Astrocyte of the spinal cord (primary cell): ENCODE results near the gene SIL1.
"Not testable (repeated sequence)": the region's sequence is repeated elsewhere in the genome, so short reads cannot be mapped to it uniquely, and the experiment has no call there.

Experiments used
- DNase-seq: peaks from one replicate; pipeline ENCODE4 v3.0.0; 2011; ENCODE audit warnings: low read depth, low spot score
- H3K4me3 ChIP-seq: 2 replicates; pipeline ENCODE4 v1.5.1; 2011; ENCODE audit warnings: low read depth, mild to moderate bottlenecking, low read length, moderate library complexity
- CTCF ChIP-seq: IDR thresholded peaks from 2 replicates; pipeline ENCODE4 v1.5.1; 2012; ENCODE audit warnings: low read depth, mild to moderate bottlenecking, low read length, inconsistent platforms
- in situ Hi-C: cut with HindIII; loops from 2 replicates; pipeline ENCODE4 v1.10.0; 2017; ENCODE audit warnings: low sequenced_read_pairs

The SIL1 gene

GRCh38 chr5:139040081-139040480, 158.1 kb downstream of the SIL1 start:
- TF ChIP-seq CTCF = no peak
- in situ Hi-C loops = no loop called here

DNA sequence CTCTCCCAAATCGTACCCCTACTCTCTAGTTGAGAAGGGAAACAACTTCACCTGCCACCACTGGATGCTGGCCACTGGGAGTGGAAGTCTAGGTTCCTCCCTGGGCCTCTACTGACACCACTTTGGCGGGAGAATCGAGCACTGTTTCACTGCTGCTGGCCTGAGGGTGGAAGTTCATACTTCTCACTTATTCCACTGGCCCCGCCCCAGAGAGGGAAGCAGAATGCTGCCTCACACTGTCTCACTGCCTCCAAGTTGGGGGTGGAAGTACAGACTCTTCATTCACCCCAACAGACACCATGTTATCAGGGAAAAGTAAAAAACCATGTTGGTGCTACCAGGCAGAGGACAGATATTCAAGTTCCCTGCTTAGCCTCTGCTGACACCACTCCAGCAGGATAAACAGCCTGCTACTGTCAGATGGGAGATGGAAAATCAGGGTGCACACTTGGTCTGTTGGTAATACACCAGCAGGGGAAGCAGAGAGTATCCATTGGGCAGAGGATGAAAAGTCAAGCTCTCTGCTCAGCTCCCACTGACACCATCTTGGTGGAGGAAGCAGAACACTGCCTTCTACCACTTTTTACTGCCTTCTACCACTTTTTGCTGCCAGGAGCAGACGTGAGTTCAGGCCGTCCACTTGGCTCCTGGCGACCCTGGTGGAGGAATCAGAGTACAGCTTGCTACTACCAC, 159.4 kb downstream of the SIL1 start:
- no peak for DNase-seq
- peak; percentile 10 for TF ChIP-seq CTCF
- in situ Hi-C loops = no loop called here
- H3K4me3 ChIP-seq = no peak overlapping the region

More at GRCh38 chr5:139040081-139040480, 158.1 kb downstream of the SIL1 start:
- no peak for DNase-seq
- H3K4me3 ChIP-seq = no peak overlapping the region

DNA sequence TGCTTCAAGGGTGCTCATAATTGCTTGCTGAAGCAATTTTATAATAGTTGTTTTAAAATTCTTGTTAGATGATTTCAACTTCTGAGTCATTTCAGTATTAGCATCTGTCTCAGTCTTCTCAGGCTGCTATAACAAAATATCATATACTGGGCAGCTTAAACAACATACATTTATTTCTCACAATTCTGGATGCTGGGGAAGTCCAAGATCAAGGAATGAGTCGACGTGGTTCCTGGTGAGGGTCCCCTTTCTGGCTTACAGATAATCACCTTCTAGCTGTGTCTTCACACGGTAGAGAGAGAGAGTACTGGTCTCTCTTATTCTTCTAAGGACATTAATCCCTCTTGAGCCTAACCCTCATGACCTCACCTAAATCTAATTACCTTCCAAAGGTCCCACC, 160.4 kb downstream of the SIL1 start:
- DNase-seq = no peak
- H3K4me3 ChIP-seq = no peak overlapping the region
- no peak for TF ChIP-seq CTCF
- in situ Hi-C loops = no loop called here

GRCh38 chr5:139036332-139036731, 161.8 kb downstream of the SIL1 start:
- H3K4me3 ChIP-seq, in situ Hi-C loops, DNase-seq: not testable (repeated sequence)

GRCh38 chr5:139027150-139027549, 171.0 kb downstream of the SIL1 start:
- no peak for DNase-seq
- H3K4me3 ChIP-seq = no peak overlapping the region
- TF ChIP-seq CTCF = no peak
- in situ Hi-C loops = no loop called here

DNA sequence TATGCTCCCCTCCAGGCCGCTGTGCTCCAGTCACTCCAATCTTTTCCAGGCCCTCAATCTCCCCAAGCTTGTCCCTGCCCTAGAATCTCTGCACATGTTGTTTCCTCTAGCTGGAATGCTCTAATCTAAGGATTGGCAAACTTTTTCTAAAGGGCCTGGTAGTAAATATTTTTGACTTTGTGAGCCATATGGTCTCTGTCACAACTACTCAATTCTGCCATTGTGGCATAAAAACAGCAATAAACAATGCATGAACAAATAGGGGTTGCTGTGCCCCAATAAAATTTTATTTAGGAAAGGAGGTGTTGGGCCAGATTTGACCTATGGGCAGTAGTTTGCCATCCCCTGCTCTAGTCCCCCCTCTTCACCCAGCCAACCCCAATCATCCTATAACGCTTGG, 172.5 kb downstream of the SIL1 start:
- DNase-seq = no peak
- no peak for TF ChIP-seq CTCF
- in situ Hi-C loops = no loop called here
- no peak overlapping the region for H3K4me3 ChIP-seq

- no peak for TF ChIP-seq CTCF
- no peak overlapping the region for H3K4me3 ChIP-seq
- no peak for DNase-seq
- in situ Hi-C loops = no loop called here
Measured at GRCh38 chr5:139023286-139023685, 174.9 kb downstream of the SIL1 start.
